Neural crest cell (in vitro differentiated cells): Measurements from ENCODE around the gene FYCO1. TPM values are rescaled to one million over a fixed set of nuclear protein-coding genes. Genes with fewer than 3 reads are reported as not detected.

ENCODE experiments used
- DNase-seq: peaks from one replicate; pipeline ENCODE4 v3.0.0; 2021; ENCODE audit warnings: low read depth, mixed read lengths, low spot score
- H3K27ac Mint-ChIP-seq: one replicate; pipeline ENCODE4 v1.8.0; 2021; ENCODE audit warnings: mild to moderate bottlenecking, mixed read lengths; ENCODE audit not compliant: unreplicated experiment
- H3K27me3 Mint-ChIP-seq: 2 replicates; pipeline ENCODE4 v1.8.0; 2021; ENCODE audit warnings: low read depth, mild to moderate bottlenecking, mixed read lengths
- H3K36me3 Mint-ChIP-seq: 2 replicates; pipeline ENCODE4 v1.8.0; 2021; ENCODE audit warnings: low read depth, mild to moderate bottlenecking, mixed read lengths
- H3K4me1 Mint-ChIP-seq: 2 replicates; pipeline ENCODE4 v1.8.0; 2021; ENCODE audit warnings: mixed read lengths
- H3K4me3 Mint-ChIP-seq: one replicate; pipeline ENCODE4 v1.8.0; 2021; ENCODE audit warnings: mild to moderate bottlenecking, mixed read lengths
- H3K9me3 Mint-ChIP-seq: 2 replicates; pipeline ENCODE4 v1.8.0; 2021; ENCODE audit warnings: mixed read lengths
- CTCF ChIP-seq: fragments of 200-600 bp; sonication (generic); conservative IDR thresholded peaks from 2 replicates; pipeline ENCODE4 v1.5.0; 2021; ENCODE audit warnings: antibody characterized with exemption, mild to moderate bottlenecking
- total RNA-seq: library from RNA; stranded (reverse); gene quantifications from 2 replicates; pipeline ENCODE4 v1.2.1, GENCODE V29; 2021

The FYCO1 gene
- total RNA-seq, 1 donor from 2014 or later = 9.7 TPM

GRCh38 chr3:45958321-45958791 is 37.3 kb downstream of the FYCO1 start:
- DNase-seq = no peak
- peaks cover 24% of the 10 kb centered on the region for H3K36me3 Mint-ChIP-seq
- TF ChIP-seq CTCF = no peak
- H3K27ac Mint-ChIP-seq = no peak overlapping the region
- H3K27me3 Mint-ChIP-seq = no peaks in the 10 kb centered on the region
- no peaks in the 10 kb centered on the region for H3K4me1 Mint-ChIP-seq
- no peaks in the 10 kb centered on the region for H3K9me3 Mint-ChIP-seq
- H3K4me3 Mint-ChIP-seq = no peak overlapping the region

GRCh38 chr3:45957586-45957985 is 38.0 kb downstream of the FYCO1 start:
- H3K9me3 Mint-ChIP-seq = no peaks in the 10 kb centered on the region
- H3K4me3 Mint-ChIP-seq = no peak overlapping the region
- TF ChIP-seq CTCF = no peak
- no peak for DNase-seq
- H3K36me3 Mint-ChIP-seq = peaks cover 24% of the 10 kb centered on the region
- H3K27me3 Mint-ChIP-seq = no peaks in the 10 kb centered on the region
- H3K4me1 Mint-ChIP-seq = no peaks in the 10 kb centered on the region
- H3K27ac Mint-ChIP-seq = no peak overlapping the region

- Mint-ChIP-seq H3K4me3 (no peak overlapping the region), H3K27ac (no peak overlapping the region), H3K9me3 (no peaks in the 10 kb centered on the region), H3K36me3 (peaks cover 16% of the 10 kb centered on the region), H3K4me1 (no peaks in the 10 kb centered on the region), H3K27me3 (no peaks in the 10 kb centered on the region)
- DNase-seq = no peak
- TF ChIP-seq CTCF = no peak
Observed at GRCh38 chr3:45955706-45956105, 39.9 kb downstream of the FYCO1 start.

GRCh38 chr3:45955017-45955647 is 40.5 kb downstream of the FYCO1 start:
- H3K9me3 Mint-ChIP-seq = no peaks in the 10 kb centered on the region
- no peak for TF ChIP-seq CTCF
- H3K27ac Mint-ChIP-seq = no peak overlapping the region
- no peaks in the 10 kb centered on the region for H3K4me1 Mint-ChIP-seq
- no peaks in the 10 kb centered on the region for H3K27me3 Mint-ChIP-seq
- no peak overlapping the region for H3K4me3 Mint-ChIP-seq
- H3K36me3 Mint-ChIP-seq = peaks cover 15% of the 10 kb centered on the region
- no peak for DNase-seq

- H3K4me3 Mint-ChIP-seq = no peak overlapping the region
- peaks cover 19% of the 10 kb centered on the region for H3K36me3 Mint-ChIP-seq
- no peaks in the 10 kb centered on the region for H3K27me3 Mint-ChIP-seq
- no peaks in the 10 kb centered on the region for H3K9me3 Mint-ChIP-seq
- H3K27ac Mint-ChIP-seq = no peak overlapping the region
- H3K4me1 Mint-ChIP-seq = no peaks in the 10 kb centered on the region
- DNase-seq = no peak
- TF ChIP-seq CTCF = no peak
Observed at GRCh38 chr3:45954306-45954705, 41.3 kb downstream of the FYCO1 start.
